HG03108 (cell line): Measurements from ENCODE around the gene TAF1B.

Experiments
- ATAC-seq: cut with Tn5 transposase; IDR thresholded peaks from one replicate; pipeline ENCODE4 v1.9.1; 2021; ENCODE audit warnings: moderate library complexity; ENCODE audit not compliant: unreplicated experiment

Gene TAF1B

GRCh38 chr2:9843229-9844035 lies at the start of gene TAF1B:
Gene TAF1B, plus strand, starts transcription at chr2:9843474. Its CDS starts 68 bp downstream, at chr2:9843542.
- peak; percentile 70 for ATAC-seq

- no peak for ATAC-seq
Measured at GRCh38 chr2:9793918-9794717, 49.2 kb upstream of the TAF1B start.

GRCh38 chr2:9795071-9795470 lies 48.2 kb upstream of the TAF1B start:
- ATAC-seq: no peak

- no peak for ATAC-seq
Measured at GRCh38 chr2:9796056-9797010, 46.9 kb upstream of the TAF1B start.

GRCh38 chr2:9797086-9797485 lies 46.2 kb upstream of the TAF1B start:
- no peak for ATAC-seq

- no peak for ATAC-seq
Measured at GRCh38 chr2:9797681-9798556, 45.4 kb upstream of the TAF1B start.

GRCh38 chr2:9799011-9799596 lies 44.2 kb upstream of the TAF1B start:
- no peak for ATAC-seq

GRCh38 chr2:9799729-9800632 lies 43.3 kb upstream of the TAF1B start:
- peak; percentile 88 for ATAC-seq

- ATAC-seq: no peak
Measured at GRCh38 chr2:9800639-9800974, 42.7 kb upstream of the TAF1B start.

GRCh38 chr2:9800975-9801726 lies 42.1 kb upstream of the TAF1B start:
- no peak for ATAC-seq

GRCh38 chr2:9802576-9802993 lies 40.7 kb upstream of the TAF1B start:
- no peak for ATAC-seq

- no peak for ATAC-seq
Measured at GRCh38 chr2:9803023-9803805, 40.1 kb upstream of the TAF1B start.

- no peak for ATAC-seq
Measured at GRCh38 chr2:9805435-9806297, 37.6 kb upstream of the TAF1B start.

GRCh38 chr2:9806298-9806610 lies 37.0 kb upstream of the TAF1B start:
- ATAC-seq: no peak

- ATAC-seq: no peak
Measured at GRCh38 chr2:9806656-9807055, 36.6 kb upstream of the TAF1B start.

GRCh38 chr2:9807056-9807455 lies 36.2 kb upstream of the TAF1B start:
- ATAC-seq: no peak
